ENCODE results near the gene CHAC2.

GRCh38 chr2:53811601-53812000 lies 44.0 kb downstream of the CHAC2 start:
- TF ChIP-seq EZH2 (IDR thresholded peaks at IDR 0.05) (no peak), CTCF (IDR thresholded peaks at IDR 0.05) (no peak), EZH2phosphoT487 (IDR thresholded peaks at IDR 0.05) (no peak)

Measured in neural progenitor cell (in vitro differentiated cells).